ENCODE results near the gene POLD4. TPM values are rescaled to one million over a fixed set of nuclear protein-coding genes. Genes with fewer than 3 reads are reported as not detected.

Gene POLD4
- total and polyA plus RNA-seq, 7 donors = 48.5 to 748 (median 78.9) TPM

- Histone ChIP-seq H3K4me1 (peaks cover 0 to 88% (median 78%) of the 10 kb centered on the region in 4 donors), H3K36me3 (no peaks in the 10 kb centered on the region), H3K27ac (peak overlapping the region; percentile 85 to 100 (median 92)), H3K4me3 (peak overlapping the region; percentile 55 to 78 (median 68)), H3K9me3 (no peaks in the 10 kb centered on the region), H3K27me3 (no peaks in the 10 kb centered on the region)
- TF ChIP-seq EP300 (IDR thresholded peaks at IDR 0.05) = no peak
- no peak for TF ChIP-seq POLR2AphosphoS5 (IDR thresholded peaks at IDR 0.05)
- peak; percentile 47 to 71 (median 54) for TF ChIP-seq CTCF (IDR thresholded peaks at IDR 0.05)
- DNase-seq = peak; percentile 78
- intact Hi-C loops (cut with DNase I) = no loop called here
- 22 to 47% methylated on average over 8 of the region's 8 CpGs for WGBS, 2 donors
Measured at GRCh38 chr11:67371189-67371910, 18.0 kb upstream of the POLD4 start.

- no peaks in the 10 kb centered on the region for H3K9me3 ChIP-seq
- H3K27me3 ChIP-seq = no peaks in the 10 kb centered on the region
- H3K4me1 ChIP-seq = peaks cover 0 to 94% (median 85%) of the 10 kb centered on the region in 4 donors
- peak overlapping the region in 1 of 4 donors; percentile 69 for H3K4me3 ChIP-seq
- 53 to 65% methylated on average over 14 of the region's 14 CpGs for WGBS, 2 donors
- H3K27ac ChIP-seq = peak overlapping the region; percentile 85 to 100 (median 92)
- no peak for TF ChIP-seq CTCF (IDR thresholded peaks at IDR 0.05)
- TF ChIP-seq POLR2A (IDR thresholded peaks at IDR 0.05) = no peak
- peak in 1 of 4 donors; percentile 15 for TF ChIP-seq POLR2AphosphoS5 (IDR thresholded peaks at IDR 0.05)
- TF ChIP-seq EP300 (IDR thresholded peaks at IDR 0.05) = peak in 1 of 4 donors; percentile 25
- peaks cover 0 to 1% (median 0%) of the 10 kb centered on the region in 4 donors for H3K36me3 ChIP-seq
- intact Hi-C loops (cut with DNase I) = no loop called here
- peak; percentile 76 for DNase-seq
Measured at GRCh38 chr11:67370351-67371076, 17.2 kb upstream of the POLD4 start.

- intact Hi-C loops (cut with DNase I) = no loop called here
- Histone ChIP-seq H3K36me3 (peaks cover 0 to 8% (median 0%) of the 10 kb centered on the region in 4 donors), H3K9me3 (no peaks in the 10 kb centered on the region), H3K4me3 (peak overlapping the region in 2 of 4 donors; percentile 18 to 69), H3K27me3 (no peaks in the 10 kb centered on the region), H3K27ac (peak overlapping the region; percentile 85 to 100 (median 92)), H3K4me1 (peaks cover 0 to 94% (median 85%) of the 10 kb centered on the region in 4 donors)
- 60 to 77% methylated on average over 12 of the region's 12 CpGs for WGBS, 2 donors
- DNase-seq = peak; percentile 80
- no peak for TF ChIP-seq POLR2A (IDR thresholded peaks at IDR 0.05)
- TF ChIP-seq CTCF (IDR thresholded peaks at IDR 0.05) = no peak
- peak; percentile 71 to 93 (median 88) for TF ChIP-seq POLR2AphosphoS5 (IDR thresholded peaks at IDR 0.05)
- peak in 3 of 4 donors; percentile 48 to 82 (median 60) for TF ChIP-seq EP300 (IDR thresholded peaks at IDR 0.05)
Measured at GRCh38 chr11:67369801-67370284, 16.5 kb upstream of the POLD4 start.

- peak overlapping the region; percentile 85 to 100 (median 92) for H3K27ac ChIP-seq
- peaks cover 0 to 92% (median 82%) of the 10 kb centered on the region in 4 donors for H3K4me1 ChIP-seq
Measured at GRCh38 chr11:67369275-67369674, 15.9 kb upstream of the POLD4 start.

More at GRCh38 chr11:67369275-67369674, 15.9 kb upstream of the POLD4 start:
- Histone ChIP-seq H3K27me3 (no peaks in the 10 kb centered on the region), H3K36me3 (peaks cover 0 to 14% (median 0%) of the 10 kb centered on the region in 4 donors), H3K9me3 (no peaks in the 10 kb centered on the region), H3K4me3 (no peak overlapping the region)
- intact Hi-C loops (cut with DNase I) = no loop called here
- WGBS, 2 donors = 85 to 92% methylated on average over 8 of the region's 8 CpGs
- DNase-seq = no peak
- TF ChIP-seq POLR2A (IDR thresholded peaks at IDR 0.05) = no peak
- TF ChIP-seq EP300 (IDR thresholded peaks at IDR 0.05) = no peak
- no peak for TF ChIP-seq POLR2AphosphoS5 (IDR thresholded peaks at IDR 0.05)
- TF ChIP-seq CTCF (IDR thresholded peaks at IDR 0.05) = no peak
